ENCODE measurements around the gene LINC00305. TPM values are rescaled to one million over a fixed set of nuclear protein-coding genes. Genes with fewer than 3 reads are reported as not detected.

The LINC00305 gene
- total and polyA plus RNA-seq, 10 of the 15 experiments (the other 5 are each of a cell fraction or from before 2014, with no cell fraction given) = 0.11 to 19.4 (median 0.26) TPM; not detected in 7

- TF ChIP-seq SKIL (IDR thresholded peaks at IDR 0.05; ENCODE audit: low read depth, poor library complexity, severe bottlenecking) = no peak
These were observed 74.9 kb downstream of the LINC00305 start (continued) for GRCh38 chr18:64073971-64074370.

GRCh38 chr18:64055019-64055418 lies 93.9 kb downstream of the LINC00305 start:
- no peaks in the 10 kb centered on the region for H3K9me3 ChIP-seq (replicated peaks; ENCODE audit: control insufficient read depth, insufficient read depth, low read length)
- intact Hi-C loops (cut with micrococcal nuclease; ENCODE audit: unreplicated experiment) (no loop called here), in situ Hi-C loops (cut with MboI) (no loop called here)
- DNase-seq (ENCODE audit: low read depth, low spot score) = no peak
- ChIA-PET SMC1A (ENCODE audit: uncharacterized antibody, unreplicated experiment) (no interaction called here), RAD21 (ENCODE audit: unreplicated experiment) (interaction anchor here (0.8 kb wide), 1 partner anchor 9 kb away, joined by 3 read pairs; no protein-coding TSS in a partner anchor), POLR2A (no interaction called here), CTCF (interaction anchor here (1.0 to 2.4 kb wide), 2 partner anchors 10 to 17 kb away, joined by 3 to 8 read pairs; no protein-coding TSS in a partner anchor)
- no peaks in the 10 kb centered on the region for H4K20me1 ChIP-seq (ENCODE audit: control insufficient read depth, insufficient read depth)
- no peak overlapping the region for H3K9ac ChIP-seq (ENCODE audit: control insufficient read depth, insufficient read depth, low read length)
- WGBS (ENCODE audit: insufficient coverage, insufficient replicate concordance, low lambda C conversion rate, missing lambda C conversion rate) = 19% methylated on average over 3 of the region's 3 CpGs
- no peaks in the 10 kb centered on the region for H3K36me3 ChIP-seq (ENCODE audit: control insufficient read depth in 2 of 2, insufficient read depth in 2 of 2, low read length in 1 of 2)
- H2AFZ ChIP-seq (ENCODE audit: control insufficient read depth, low read depth, low read length) = no peak overlapping the region
- no peak overlapping the region for H3K4me2 ChIP-seq (ENCODE audit: control insufficient read depth, insufficient read depth)
- H3K4me1 ChIP-seq (ENCODE audit: control insufficient read depth, insufficient read depth, low read length) = no peaks in the 10 kb centered on the region
- no peak overlapping the region for H3K4me3 ChIP-seq
- no peak overlapping the region for H3K27ac ChIP-seq (ENCODE audit: control insufficient read depth, insufficient read depth)
- no peaks in the 10 kb centered on the region for H3K27me3 ChIP-seq (replicated peaks in 1 of 2; ENCODE audit: control insufficient read depth in 2 of 2, insufficient read depth in 2 of 2, low read length in 1 of 2)
- no peak for FAIRE-seq
- TF ChIP-seq KAT2A (conservative IDR thresholded peaks at IDR 0.05; ENCODE audit: control insufficient read depth, low read depth, low read length) (no peak), ZNF274 (IDR thresholded peaks at IDR 0.05; ENCODE audit: insufficient read depth, insufficient read length) (no peak), CREM (IDR thresholded peaks at IDR 0.05; ENCODE audit: low read depth) (no peak), SUPT20H (IDR thresholded peaks at IDR 0.05; ENCODE audit: borderline replicate concordance, control insufficient read depth, low read depth, low read length) (no peak), STAT1 (conservative IDR thresholded peaks at IDR 0.05) (no peak), CUX1 (IDR thresholded peaks at IDR 0.05; ENCODE audit: insufficient replicate concordance, low read depth, low read length) (no peak), ZNF622 (IDR thresholded peaks at IDR 0.05) (no peak), KDM1A (IDR thresholded peaks at IDR 0.05; ENCODE audit: borderline replicate concordance) (no peak)
- no peaks in the 10 kb centered on the region for H3K79me2 ChIP-seq (ENCODE audit: control insufficient read depth, insufficient read depth, low read length)
- BruUV-seq (replicated peaks) = no TSS peak
- no peak for ATAC-seq

Measured in GM12878 (cell line).